Measurements from ENCODE around the gene GPX4.

The GPX4 gene

DNA sequence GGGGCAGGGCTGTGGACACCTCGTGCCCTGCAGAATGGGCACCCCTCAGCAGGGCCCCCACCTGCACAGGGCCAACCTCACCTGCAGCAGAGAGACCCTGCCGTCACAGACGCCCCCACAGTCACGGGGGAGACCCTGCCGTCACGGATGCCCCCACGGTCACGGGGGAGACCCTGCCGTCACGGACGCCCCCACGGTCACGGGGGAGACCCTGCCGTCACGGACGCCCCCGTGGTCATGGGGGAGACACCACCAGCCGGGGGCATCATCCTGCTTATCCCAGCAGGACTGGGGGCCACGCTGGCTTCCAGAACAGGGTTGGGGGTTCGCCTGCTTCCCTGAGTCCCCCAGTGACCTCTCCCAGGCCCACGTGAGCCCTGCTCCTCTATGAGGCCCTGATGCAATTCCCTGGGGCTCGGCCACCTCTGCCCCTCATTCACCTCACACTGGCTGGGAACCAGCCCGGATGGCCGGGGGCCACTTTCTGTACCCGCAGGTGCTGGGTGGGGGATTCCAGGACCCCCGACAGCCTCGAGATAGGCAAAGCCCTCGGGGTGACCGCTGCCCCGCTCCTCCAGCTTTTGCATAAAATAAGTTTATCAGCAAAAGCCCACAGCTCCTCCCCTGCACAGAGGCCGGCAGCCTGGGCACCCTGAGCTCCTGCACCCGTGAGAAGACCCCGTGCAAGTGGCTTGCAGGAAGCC is 46.7 kb downstream of the GPX4 start:
- DNase-seq (ENCODE audit: low read depth), result no peak

GRCh38 chr19:1151037-1151724 is 47.4 kb downstream of the GPX4 start:
- TF ChIP-seq, protein P1, sequence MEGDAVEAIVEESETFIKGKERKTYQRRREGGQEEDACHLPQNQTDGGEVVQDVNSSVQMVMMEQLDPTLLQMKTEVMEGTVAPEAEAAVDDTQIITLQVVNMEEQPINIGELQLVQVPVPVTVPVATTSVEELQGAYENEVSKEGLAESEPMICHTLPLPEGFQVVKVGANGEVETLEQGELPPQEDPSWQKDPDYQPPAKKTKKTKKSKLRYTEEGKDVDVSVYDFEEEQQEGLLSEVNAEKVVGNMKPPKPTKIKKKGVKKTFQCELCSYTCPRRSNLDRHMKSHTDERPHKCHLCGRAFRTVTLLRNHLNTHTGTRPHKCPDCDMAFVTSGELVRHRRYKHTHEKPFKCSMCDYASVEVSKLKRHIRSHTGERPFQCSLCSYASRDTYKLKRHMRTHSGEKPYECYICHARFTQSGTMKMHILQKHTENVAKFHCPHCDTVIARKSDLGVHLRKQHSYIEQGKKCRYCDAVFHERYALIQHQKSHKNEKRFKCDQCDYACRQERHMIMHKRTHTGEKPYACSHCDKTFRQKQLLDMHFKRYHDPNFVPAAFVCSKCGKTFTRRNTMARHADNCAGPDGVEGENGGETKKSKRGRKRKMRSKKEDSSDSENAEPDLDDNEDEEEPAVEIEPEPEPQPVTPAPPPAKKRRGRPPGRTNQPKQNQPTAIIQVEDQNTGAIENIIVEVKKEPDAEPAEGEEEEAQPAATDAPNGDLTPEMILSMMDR (IDR thresholded peaks at IDR 0.05; ENCODE audit: control insufficient read depth, extremely low read depth, insufficient read depth), result no peak
- DNase-seq (ENCODE audit: low read depth), result no peak
- no peak overlapping the region for H3K4me3 ChIP-seq (ENCODE audit: low read depth, low read length)

More for the DNA sequence above, 46.7 kb downstream of the GPX4 start:
- TF ChIP-seq, protein P1 (IDR thresholded peaks at IDR 0.05; ENCODE audit: control insufficient read depth, extremely low read depth, insufficient read depth), result no peak
- no peak overlapping the region for H3K4me3 ChIP-seq (ENCODE audit: low read depth, low read length)

- no peak for DNase-seq (ENCODE audit: low read depth)
- TF ChIP-seq, protein P1 (IDR thresholded peaks at IDR 0.05; ENCODE audit: control insufficient read depth, extremely low read depth, insufficient read depth), result no peak
- H3K4me3 ChIP-seq (ENCODE audit: low read depth, low read length), result no peak overlapping the region
These were observed 48.3 kb downstream of the GPX4 start for GRCh38 chr19:1151917-1152587.

GRCh38 chr19:1153891-1154730 is 50.3 kb downstream of the GPX4 start:
- no peak for DNase-seq (ENCODE audit: low read depth)
- TF ChIP-seq, protein P1 (IDR thresholded peaks at IDR 0.05; ENCODE audit: control insufficient read depth, extremely low read depth, insufficient read depth), result no peak
- H3K4me3 ChIP-seq (ENCODE audit: low read depth, low read length), result no peak overlapping the region

DNA sequence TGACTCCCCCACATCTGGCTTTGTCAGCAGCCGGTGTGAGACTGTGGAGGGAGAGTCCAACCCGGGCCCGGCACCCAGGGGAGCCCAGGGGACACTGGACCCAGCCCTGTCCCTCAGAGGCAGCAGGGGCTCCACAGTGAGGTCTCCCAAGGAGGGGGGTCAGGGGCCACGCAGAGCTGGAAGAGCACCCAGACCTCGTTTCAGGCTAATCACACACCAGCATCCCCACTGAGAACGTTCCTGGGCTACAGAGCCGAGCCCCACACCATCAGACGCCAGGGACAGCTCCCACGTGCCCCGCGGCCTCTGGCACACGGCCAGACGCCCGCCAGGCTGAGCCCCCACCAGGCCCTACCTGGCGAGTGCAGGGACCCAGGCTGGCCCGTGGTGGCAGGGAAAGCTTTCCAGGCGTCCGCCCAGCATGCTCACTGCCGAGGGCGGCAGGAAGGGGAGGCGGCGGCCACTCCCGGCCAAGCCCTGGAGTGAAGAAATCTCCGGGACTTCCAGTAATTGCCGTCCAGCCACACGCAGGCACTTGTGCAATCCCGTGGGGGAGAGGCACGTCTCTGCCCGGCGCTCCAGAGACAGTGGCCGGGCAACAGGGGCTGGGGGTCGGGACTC is 51.0 kb downstream of the GPX4 start:
- no peak overlapping the region for H3K4me3 ChIP-seq (ENCODE audit: low read depth, low read length)
- TF ChIP-seq, protein P1 (IDR thresholded peaks at IDR 0.05; ENCODE audit: control insufficient read depth, extremely low read depth, insufficient read depth), result no peak
- DNase-seq (ENCODE audit: low read depth), result no peak
